Glomerular endothelial cell (primary cell): ENCODE data around the gene SKP2. TPM values are rescaled to one million over a fixed set of nuclear protein-coding genes. Genes with fewer than 3 reads are reported as not detected.
"Not testable (repeated sequence)": the region's sequence is repeated elsewhere in the genome, so short reads cannot be mapped to it uniquely, and the experiment has no call there.

Experiments used
- DNase-seq: peaks from one replicate; pipeline ENCODE4 v3.0.0-alpha.2; 2011; ENCODE audit warnings: low read depth, low spot score; ENCODE audit errors: extremely low read depth
- total RNA-seq: library from RNA; depleted of rRNA; stranded (reverse); fragments of >200 nt; gene quantifications from 2 replicates; pipeline ENCODE4 v1.2.3, GENCODE V29; 2015

The SKP2 gene
- total RNA-seq, 1 donor from 2014 or later: 17.9 TPM

- DNase-seq: no peak
Measured at GRCh38 chr5:36156121-36156601, 4.2 kb downstream of the SKP2 start.

GRCh38 chr5:36156619-36157018 lies 4.7 kb downstream of the SKP2 start:
- no peak for DNase-seq

GRCh38 chr5:36158144-36158543 lies 6.2 kb downstream of the SKP2 start:
- no peak for DNase-seq

- no peak for DNase-seq
Measured at GRCh38 chr5:36160617-36161016, 8.7 kb downstream of the SKP2 start.

- no peak for DNase-seq
Measured at GRCh38 chr5:36161361-36161760, 9.4 kb downstream of the SKP2 start.

- DNase-seq: no peak
Measured at GRCh38 chr5:36162810-36163486, 11.0 kb downstream of the SKP2 start.

- DNase-seq: no peak
Measured at GRCh38 chr5:36164461-36164860, 12.6 kb downstream of the SKP2 start.

- no peak for DNase-seq
Measured at GRCh38 chr5:36168737-36169136, 16.8 kb downstream of the SKP2 start.

GRCh38 chr5:36170832-36171424 lies 19.0 kb downstream of the SKP2 start:
- DNase-seq: no peak

- no peak for DNase-seq
Measured at GRCh38 chr5:36172599-36172998, 20.7 kb downstream of the SKP2 start.

GRCh38 chr5:36173426-36173825 lies 21.5 kb downstream of the SKP2 start:
- DNase-seq: no peak

- no peak for DNase-seq
Measured at GRCh38 chr5:36174119-36174518, 22.2 kb downstream of the SKP2 start.

GRCh38 chr5:36175043-36175442 lies 23.1 kb downstream of the SKP2 start:
- no peak for DNase-seq

GRCh38 chr5:36177154-36177553 lies 25.2 kb downstream of the SKP2 start:
- no peak for DNase-seq

GRCh38 chr5:36177715-36178523 lies 26.0 kb downstream of the SKP2 start:
- peak; percentile 33 for DNase-seq

GRCh38 chr5:36178524-36178890 lies 26.6 kb downstream of the SKP2 start:
- no peak for DNase-seq

- no peak for DNase-seq
Measured at GRCh38 chr5:36179950-36180349, 28.0 kb downstream of the SKP2 start.

- DNase-seq: no peak
Measured at GRCh38 chr5:36180556-36181350, 28.8 kb downstream of the SKP2 start.

GRCh38 chr5:36181774-36182173 lies 29.9 kb downstream of the SKP2 start:
- DNase-seq: no peak

- not testable (repeated sequence) for DNase-seq
Measured at GRCh38 chr5:36184408-36184807, 32.5 kb downstream of the SKP2 start.

GRCh38 chr5:36193746-36194145 lies 41.8 kb downstream of the SKP2 start:
- no peak for DNase-seq
